Breast epithelium (tissue), 3 donors: ENCODE measurements around the gene ACER3.

Experiments
- CTCF ChIP-seq, 3 donors: fragments of 450-650 bp; IDR thresholded peaks; one replicate each; pipeline ENCODE4 v1.5.1; 2016 to 2017; ENCODE audit warnings: antibody characterized with exemption in 3 of 3, mild to moderate bottlenecking in 3 of 3, moderate library complexity in 3 of 3
- POLR2A ChIP-seq: fragments of 450-650 bp; IDR thresholded peaks from one replicate; pipeline ENCODE4 v1.6.1; 2016; ENCODE audit warnings: antibody characterized with exemption, mild to moderate bottlenecking, moderate library complexity
- POLR2AphosphoS5 ChIP-seq, 3 donors: sonication (generic); formaldehyde crosslinking; IDR thresholded peaks; one replicate each; pipeline ENCODE4 v1.6.1; 2017; ENCODE audit warnings: antibody characterized with exemption in 3 of 3

- TF ChIP-seq POLR2A (no peak), POLR2AphosphoS5 (IDR thresholded peaks at IDR 0.05) (no peak), CTCF (IDR thresholded peaks at IDR 0.05) (no peak)
These were observed 208.0 kb downstream of the ACER3 start for GRCh38 chr11:77068457-77069335.
